Measurements from ENCODE around the gene VSIR.

- TF ChIP-seq EZH2 (IDR thresholded peaks at IDR 0.05; ENCODE audit: insufficient read depth, poor library complexity, severe bottlenecking) (no peak), EZH2phosphoT487 (IDR thresholded peaks at IDR 0.05; ENCODE audit: insufficient read depth, low read depth) (no peak)
Observed at GRCh38 chr10:71755179-71755879, 18.0 kb downstream of the VSIR start.

Data from GM23248 (cell line).